OCI-LY1 (cell line): ENCODE measurements around the gene ZC2HC1C.

Experiments
- EZH2 ChIP-seq: fragments of 200-600 bp; sonication (generic), shearing (Covaris generic); IDR thresholded peaks from 2 replicates; pipeline ENCODE4 v1.8.0; 2017; ENCODE audit warnings: borderline replicate concordance, mixed run types, mild to moderate bottlenecking, antibody characterized with exemption, low read length, moderate library complexity, mixed read lengths
- TF ChIP-seq, protein P1 (sequence below): fragments of 200-600 bp; sonication (generic), shearing (Covaris generic); IDR thresholded peaks from 2 replicates; pipeline ENCODE4 v1.5.1; 2017; ENCODE audit warnings: mild to moderate bottlenecking, antibody characterized with exemption, low read length, moderate library complexity, mixed read lengths

DNA sequence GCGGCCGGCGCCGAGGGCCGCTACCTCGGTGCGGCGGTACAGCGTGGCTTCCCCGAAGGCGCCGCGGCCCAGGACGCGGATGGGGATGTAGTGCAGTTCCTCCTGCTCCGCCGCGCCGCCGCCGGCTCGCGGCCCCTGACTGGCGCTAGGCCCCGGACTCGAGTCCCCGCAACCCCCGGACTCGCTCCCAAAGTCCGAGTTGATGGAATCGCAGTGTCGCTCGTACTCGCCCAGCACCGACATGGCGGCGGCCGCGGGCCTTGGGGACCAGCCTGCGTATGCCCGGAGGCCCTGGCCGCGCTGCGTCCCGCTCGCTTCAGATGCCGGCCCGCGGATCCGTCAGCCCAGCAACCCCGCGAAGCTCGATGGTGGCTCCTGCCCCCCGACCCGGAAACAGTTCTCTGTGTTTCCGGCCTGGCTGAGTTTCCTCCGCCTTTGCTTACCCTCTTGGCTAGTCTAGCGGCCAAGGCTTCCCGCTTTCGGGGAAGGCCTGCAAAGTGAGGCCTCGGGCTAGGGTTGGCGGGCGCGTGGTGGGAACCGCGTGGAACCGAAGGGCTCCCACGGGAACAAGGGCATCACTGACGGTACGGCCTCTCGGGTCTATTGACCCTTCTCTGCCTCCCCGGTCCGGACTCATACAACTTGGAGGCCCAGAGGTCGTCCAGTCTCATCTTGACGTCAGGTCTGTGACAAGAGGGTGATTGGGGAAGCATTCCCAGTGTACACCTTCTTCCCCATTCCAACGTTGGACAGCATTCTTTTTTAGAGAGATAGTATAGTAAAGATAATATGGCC, 57.4 kb downstream of the ZC2HC1C start, which contains the start of gene NEK9:
- TF ChIP-seq, protein P1, sequence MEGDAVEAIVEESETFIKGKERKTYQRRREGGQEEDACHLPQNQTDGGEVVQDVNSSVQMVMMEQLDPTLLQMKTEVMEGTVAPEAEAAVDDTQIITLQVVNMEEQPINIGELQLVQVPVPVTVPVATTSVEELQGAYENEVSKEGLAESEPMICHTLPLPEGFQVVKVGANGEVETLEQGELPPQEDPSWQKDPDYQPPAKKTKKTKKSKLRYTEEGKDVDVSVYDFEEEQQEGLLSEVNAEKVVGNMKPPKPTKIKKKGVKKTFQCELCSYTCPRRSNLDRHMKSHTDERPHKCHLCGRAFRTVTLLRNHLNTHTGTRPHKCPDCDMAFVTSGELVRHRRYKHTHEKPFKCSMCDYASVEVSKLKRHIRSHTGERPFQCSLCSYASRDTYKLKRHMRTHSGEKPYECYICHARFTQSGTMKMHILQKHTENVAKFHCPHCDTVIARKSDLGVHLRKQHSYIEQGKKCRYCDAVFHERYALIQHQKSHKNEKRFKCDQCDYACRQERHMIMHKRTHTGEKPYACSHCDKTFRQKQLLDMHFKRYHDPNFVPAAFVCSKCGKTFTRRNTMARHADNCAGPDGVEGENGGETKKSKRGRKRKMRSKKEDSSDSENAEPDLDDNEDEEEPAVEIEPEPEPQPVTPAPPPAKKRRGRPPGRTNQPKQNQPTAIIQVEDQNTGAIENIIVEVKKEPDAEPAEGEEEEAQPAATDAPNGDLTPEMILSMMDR = no peak
- TF ChIP-seq EZH2 = no peak
